Measurements from ENCODE around the gene KLHL3.

Gene KLHL3

GRCh38 chr5:137575847-137576246 lies 160.0 kb downstream of the KLHL3 start:
- DNase-seq (ENCODE audit: low read depth) = no peak

- no peak for DNase-seq (ENCODE audit: low read depth)
Observed at GRCh38 chr5:137575211-137575610, 160.7 kb downstream of the KLHL3 start.

GRCh38 chr5:137573376-137573775 lies 162.5 kb downstream of the KLHL3 start:
- no peak for DNase-seq (ENCODE audit: low read depth)

GRCh38 chr5:137572042-137572695 lies 163.7 kb downstream of the KLHL3 start:
- DNase-seq (ENCODE audit: low read depth) = no peak

GRCh38 chr5:137570070-137570469 lies 165.8 kb downstream of the KLHL3 start:
- DNase-seq (ENCODE audit: low read depth) = no peak
